Hepatocyte (in vitro differentiated cells): ENCODE measurements around the gene GPR78.

ENCODE experiments used
- CTCF ChIP-seq: fragments of 200-600 bp; sonication (generic); IDR thresholded peaks from 2 replicates; pipeline ENCODE4 v1.5.1; 2016; ENCODE audit warnings: antibody characterized with exemption, mild to moderate bottlenecking; ENCODE audit not compliant: poor library complexity
- EZH2 ChIP-seq: fragments of 200-600 bp; sonication (generic); IDR thresholded peaks from 2 replicates; pipeline ENCODE4 v1.6.1; 2016; ENCODE audit warnings: antibody characterized with exemption, mild to moderate bottlenecking, borderline replicate concordance
- EZH2phosphoT487 ChIP-seq: fragments of 200-600 bp; sonication (generic); IDR thresholded peaks from one replicate; pipeline ENCODE4 v1.6.1; 2018; ENCODE audit warnings: antibody characterized with exemption, mild to moderate bottlenecking, low read depth, moderate library complexity; ENCODE audit not compliant: unreplicated experiment, severe bottlenecking

- TF ChIP-seq CTCF = no peak
- no peak for TF ChIP-seq EZH2
- no peak for TF ChIP-seq EZH2phosphoT487
Measured at GRCh38 chr4:8585186-8585585, 5.0 kb downstream of the GPR78 start.
